ENCODE data around the gene CDKL1.

DNA sequence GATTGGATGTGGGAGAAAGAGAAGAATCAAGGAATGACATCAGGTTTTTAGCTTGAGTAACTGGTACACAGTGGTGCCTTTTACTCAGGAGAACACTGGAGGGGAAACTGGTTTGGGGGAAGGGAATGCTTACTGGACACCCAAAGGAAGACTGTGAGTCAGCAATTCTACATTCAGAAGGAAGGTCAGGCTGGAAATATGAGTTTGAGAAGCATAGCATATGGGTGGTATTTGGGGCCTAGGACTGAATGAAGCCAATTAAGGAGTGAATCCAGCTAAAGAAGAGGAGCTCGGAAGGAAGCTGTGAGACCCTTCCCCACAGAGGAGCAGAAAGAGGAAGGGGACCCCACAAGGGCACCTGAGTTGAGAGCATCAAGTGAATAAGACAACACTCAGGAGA is 49.2 kb downstream of the CDKL1 start:
- TF ChIP-seq, protein P1, sequence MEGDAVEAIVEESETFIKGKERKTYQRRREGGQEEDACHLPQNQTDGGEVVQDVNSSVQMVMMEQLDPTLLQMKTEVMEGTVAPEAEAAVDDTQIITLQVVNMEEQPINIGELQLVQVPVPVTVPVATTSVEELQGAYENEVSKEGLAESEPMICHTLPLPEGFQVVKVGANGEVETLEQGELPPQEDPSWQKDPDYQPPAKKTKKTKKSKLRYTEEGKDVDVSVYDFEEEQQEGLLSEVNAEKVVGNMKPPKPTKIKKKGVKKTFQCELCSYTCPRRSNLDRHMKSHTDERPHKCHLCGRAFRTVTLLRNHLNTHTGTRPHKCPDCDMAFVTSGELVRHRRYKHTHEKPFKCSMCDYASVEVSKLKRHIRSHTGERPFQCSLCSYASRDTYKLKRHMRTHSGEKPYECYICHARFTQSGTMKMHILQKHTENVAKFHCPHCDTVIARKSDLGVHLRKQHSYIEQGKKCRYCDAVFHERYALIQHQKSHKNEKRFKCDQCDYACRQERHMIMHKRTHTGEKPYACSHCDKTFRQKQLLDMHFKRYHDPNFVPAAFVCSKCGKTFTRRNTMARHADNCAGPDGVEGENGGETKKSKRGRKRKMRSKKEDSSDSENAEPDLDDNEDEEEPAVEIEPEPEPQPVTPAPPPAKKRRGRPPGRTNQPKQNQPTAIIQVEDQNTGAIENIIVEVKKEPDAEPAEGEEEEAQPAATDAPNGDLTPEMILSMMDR (IDR thresholded peaks at IDR 0.05) = no peak
- no peak for TF ChIP-seq EP300 (IDR thresholded peaks at IDR 0.05; ENCODE audit: low read depth)
